ENCODE measurements around the gene KRT17. TPM values are rescaled to one million over a fixed set of nuclear protein-coding genes. Genes with fewer than 3 reads are reported as not detected.
"Not testable (repeated sequence)": the region's sequence is repeated elsewhere in the genome, so short reads cannot be mapped to it uniquely, and the experiment has no call there.

KRT17 gene
- polyA plus RNA-seq, 4 donors, result 1.2 to 4.0 (median 1.9) TPM

DNA sequence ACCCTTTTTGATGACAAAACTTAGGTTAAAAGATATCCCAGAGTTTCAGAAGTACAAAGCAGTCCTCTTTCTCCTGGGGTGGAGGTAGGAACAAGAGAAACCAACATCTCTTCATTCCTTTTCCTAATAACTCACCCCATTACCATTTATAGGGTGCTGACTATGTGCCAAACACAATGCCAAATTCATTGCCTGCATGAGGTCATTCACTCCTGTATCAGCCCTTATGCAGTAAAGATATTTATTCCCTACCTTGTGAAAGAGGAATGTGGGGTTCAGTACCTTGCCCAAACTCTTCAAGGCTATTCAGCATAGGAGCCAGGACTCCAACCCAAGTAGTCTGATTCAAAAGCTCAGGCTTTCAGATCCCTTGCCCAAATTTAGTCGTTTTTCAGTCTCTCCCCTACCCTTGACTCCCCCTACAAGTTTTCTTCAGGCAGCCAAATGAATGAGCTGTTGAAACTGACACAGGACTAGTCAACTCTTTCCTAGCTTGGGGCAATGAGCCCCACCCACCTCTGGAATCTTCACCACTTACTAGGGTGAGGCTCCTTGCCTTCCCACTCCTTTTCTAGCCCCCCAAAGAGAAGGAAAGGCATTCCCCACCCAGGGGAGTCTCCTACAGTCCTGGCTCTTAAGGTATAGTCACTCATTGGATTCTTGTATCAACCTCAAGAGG is 43.5 kb downstream of the KRT17 start:
- DNase-seq (ENCODE audit: low read depth in 4 of 4, low spot score in 3 of 4), result no peak

DNA sequence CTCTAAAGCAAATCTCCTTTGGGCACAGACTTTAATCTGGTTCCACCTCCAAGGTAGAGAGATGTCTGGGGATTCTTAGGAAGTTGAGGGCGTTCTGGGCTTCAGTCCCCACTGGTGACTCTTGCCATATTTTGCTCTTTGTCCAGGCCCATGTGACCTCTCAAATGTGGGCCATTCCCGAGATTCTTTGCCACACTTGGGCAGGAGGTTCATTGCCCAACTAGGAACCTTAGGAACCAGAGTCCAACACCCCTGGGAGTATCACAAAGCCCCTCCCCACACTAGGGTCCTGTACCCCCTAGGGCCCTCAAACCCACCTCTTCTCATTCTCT is 44.2 kb downstream of the KRT17 start:
- DNase-seq (ENCODE audit: low read depth in 4 of 4, low spot score in 3 of 4), result no peak

DNA sequence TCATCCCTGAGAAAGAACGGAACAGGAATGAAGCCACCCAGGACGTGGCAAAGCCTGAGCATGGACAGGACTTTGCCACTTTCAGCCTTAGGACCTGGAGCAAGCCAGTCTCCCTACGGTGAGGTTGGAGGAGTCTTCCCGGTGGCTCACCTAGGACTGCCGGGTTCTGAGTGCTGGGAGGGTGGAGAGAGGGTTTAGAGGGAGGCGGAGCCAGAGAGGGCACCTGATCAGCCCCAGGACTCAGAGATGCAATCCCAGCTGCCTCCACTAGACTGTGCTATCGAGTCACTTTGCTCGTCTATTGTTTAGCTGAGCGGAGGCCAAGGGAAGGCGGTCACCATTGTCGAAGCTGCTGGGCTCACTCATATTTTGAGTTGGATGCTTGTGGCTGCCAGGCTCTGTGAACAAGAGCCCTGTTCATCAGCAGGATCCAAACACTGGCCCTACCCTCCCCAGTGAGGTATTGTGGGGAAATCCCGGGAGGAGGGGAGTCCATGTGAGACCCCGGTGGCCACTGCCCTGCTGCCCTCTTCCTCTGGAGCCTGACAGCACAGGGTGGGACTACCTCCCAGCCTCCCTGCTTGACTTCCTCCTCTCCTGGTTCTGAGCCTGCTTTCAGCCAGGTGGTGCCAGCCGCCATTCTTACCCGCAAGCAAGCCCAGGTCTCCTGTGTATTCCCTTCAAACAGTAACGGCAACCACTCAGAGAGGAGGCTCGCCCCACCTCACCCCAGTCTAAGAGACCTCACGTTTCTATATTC is 44.7 kb downstream of the KRT17 start:
- DNase-seq (ENCODE audit: low read depth in 4 of 4, low spot score in 3 of 4), result peak; percentile 77 to 84 (median 78)

DNA sequence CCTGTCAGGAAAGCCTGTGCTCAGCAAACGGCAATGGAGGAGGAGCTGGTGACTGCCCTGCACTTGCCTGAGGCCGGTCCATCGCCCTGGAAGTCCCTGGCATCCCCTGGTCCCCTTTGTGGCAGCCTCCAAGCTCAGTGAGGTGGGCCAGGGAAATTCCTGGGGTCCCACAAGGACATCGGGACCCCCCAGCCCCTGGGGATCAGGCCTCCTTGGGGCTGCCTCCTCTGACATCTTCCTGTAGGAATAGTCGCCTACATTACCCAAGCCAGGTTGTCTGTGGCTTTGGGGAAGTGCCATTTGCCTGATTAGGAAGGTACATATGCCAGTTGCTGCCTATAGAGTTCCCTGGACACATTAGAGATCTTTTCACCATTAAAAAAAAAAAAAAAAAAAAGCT is 45.4 kb downstream of the KRT17 start:
- DNase-seq (ENCODE audit: low read depth in 4 of 4, low spot score in 3 of 4), result no peak

DNA sequence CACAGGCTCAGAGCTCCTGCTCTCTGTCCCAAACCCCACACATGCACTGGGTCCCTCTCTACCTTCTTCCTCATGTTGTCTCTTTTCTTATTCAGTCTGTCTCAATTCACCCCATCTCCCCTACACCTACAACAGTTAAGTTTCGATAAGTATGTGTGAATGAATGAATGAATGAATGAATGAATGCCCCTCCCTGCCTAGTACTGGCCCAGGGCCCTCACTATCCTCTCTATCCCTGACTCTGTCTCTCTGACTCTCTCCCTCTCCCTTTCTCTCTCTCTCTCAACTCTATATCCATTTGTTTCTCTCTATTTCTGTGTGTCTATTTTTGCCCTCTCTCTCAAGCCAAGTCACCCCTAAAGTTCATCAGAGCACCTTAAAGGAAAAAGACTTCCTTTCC is 45.8 kb downstream of the KRT17 start:
- no peak for DNase-seq (ENCODE audit: low read depth in 4 of 4, low spot score in 3 of 4)

DNA sequence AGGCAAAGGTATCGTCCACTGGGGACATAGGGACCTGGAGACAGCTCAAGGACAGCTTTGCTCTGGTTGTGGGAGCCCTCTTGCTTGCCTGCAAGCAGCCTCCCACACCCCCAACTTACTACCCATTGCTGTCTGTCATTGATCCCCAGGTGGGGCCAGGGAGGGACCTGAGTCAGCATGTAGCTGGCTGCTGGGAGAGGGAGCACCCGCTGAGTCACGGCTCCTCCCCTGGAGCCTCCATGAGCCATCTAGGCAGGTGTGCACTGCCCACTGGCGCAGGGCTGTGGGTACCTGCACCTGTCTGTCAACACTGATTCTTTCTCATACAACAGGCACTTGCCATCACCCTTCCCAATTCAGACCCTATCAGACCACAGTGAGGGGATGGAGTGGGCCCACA is 47.6 kb downstream of the KRT17 start:
- DNase-seq (ENCODE audit: low read depth in 4 of 4, low spot score in 3 of 4), result not testable (repeated sequence)

DNA sequence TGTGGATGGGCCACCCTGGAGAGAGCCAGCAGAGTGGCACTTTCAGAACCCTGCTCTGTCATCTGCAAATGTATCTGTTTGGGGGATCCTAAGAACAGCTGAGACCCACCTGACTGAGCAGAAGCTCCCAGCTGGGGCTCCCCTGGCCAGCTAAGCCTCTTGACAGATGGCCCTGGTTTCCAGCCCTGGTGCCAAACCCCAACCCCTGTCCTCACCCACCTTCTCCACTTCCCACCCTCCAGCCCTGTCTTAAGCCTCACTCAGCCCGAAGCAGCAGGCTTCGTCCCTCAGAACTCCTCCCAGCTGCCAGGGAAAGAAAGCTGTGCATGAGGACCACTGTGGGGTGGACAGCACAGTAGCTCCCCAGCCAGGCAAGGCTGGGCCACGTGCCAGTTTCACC is 49.0 kb downstream of the KRT17 start:
- no peak for DNase-seq (ENCODE audit: low read depth in 4 of 4, low spot score in 3 of 4)

DNA sequence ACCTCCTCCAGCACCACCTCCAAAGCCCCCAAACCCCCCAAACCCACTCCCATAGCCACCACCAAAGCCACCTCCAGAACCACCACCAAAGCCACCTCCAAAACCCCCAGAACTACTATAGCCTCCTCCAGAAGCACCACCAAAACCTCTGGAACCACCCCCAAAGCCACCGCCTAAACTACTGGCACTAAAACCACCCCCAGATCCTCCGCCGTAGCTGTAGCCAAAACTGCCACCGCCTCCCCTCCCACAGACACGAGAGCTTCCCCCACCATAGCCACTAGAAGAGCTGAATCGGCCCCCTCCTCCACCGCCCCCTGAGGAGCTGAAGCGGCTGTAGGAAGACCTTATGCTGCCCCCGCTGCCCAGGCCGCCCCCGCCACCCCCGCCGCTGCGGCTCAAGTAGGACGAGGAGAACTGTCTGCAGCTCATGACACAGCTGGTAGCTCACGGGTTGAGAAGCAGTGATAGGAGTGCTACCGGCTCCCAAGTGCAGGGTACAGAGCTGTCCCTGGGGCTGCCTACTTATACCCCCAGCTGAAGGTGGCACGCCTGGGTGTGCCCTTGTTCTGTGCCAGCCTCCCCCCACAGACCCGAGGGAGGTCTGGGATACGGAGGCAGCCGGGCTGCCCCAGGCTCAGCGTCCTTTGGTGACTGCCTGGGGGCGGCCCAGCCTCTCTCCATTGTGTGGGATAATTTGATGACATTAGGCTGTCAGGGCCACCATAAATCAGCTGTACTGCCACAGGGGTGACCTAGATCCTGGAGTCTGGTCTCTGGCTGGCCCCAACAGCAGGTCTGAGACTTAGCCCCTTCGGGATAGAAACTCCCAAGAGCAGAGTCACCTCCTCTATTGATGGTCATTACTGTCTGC is 52.6 kb downstream of the KRT17 start, which contains the start of gene KRT9:
Gene KRT9 (minus strand): TSS at position 499 of the 874 bp plus-strand sequence. CDS start 67 bp downstream, at position 432.
- no peak for DNase-seq (ENCODE audit: low read depth in 4 of 4, low spot score in 3 of 4)

Other genes with a start within 250 kb of the KRT17 start
- not detected for gene KRT34, start 242.3 kb downstream of the KRT17 start, polyA plus RNA-seq (ENCODE audit: insufficient read length in 4 of 4)
- not detected for gene KRT31, start 227.0 kb downstream of the KRT17 start, polyA plus RNA-seq (ENCODE audit: insufficient read length in 4 of 4)
- gene KRT37, start 200.0 kb downstream of the KRT17 start, polyA plus RNA-seq (ENCODE audit: insufficient read length in 4 of 4), result not detected
- gene KRT38, start 183.6 kb downstream of the KRT17 start, polyA plus RNA-seq (ENCODE audit: insufficient read length in 4 of 4), result not detected
- not detected for gene KRT32, start 157.2 kb downstream of the KRT17 start, polyA plus RNA-seq (ENCODE audit: insufficient read length in 4 of 4)
- gene KRT35, start 143.4 kb downstream of the KRT17 start, polyA plus RNA-seq (ENCODE audit: insufficient read length in 4 of 4), result under 1 TPM in 1 of 4 donors, not detected in 3; 0.06 TPM
- not detected for gene KRT36, start 134.7 kb downstream of the KRT17 start, polyA plus RNA-seq (ENCODE audit: insufficient read length in 4 of 4)
- gene KRT13, start 119.0 kb downstream of the KRT17 start, polyA plus RNA-seq (ENCODE audit: insufficient read length in 4 of 4), result 1 to 10 TPM in 2 of 4 donors, under 1 TPM in 2; 0.21 to 6.2 (median 1.2) TPM
- 1 to 10 TPM in 2 of 4 donors, under 1 TPM in 2; 0.68 to 2.9 (median 1.2) TPM for gene KRT15, start 105.7 kb downstream of the KRT17 start, polyA plus RNA-seq (ENCODE audit: insufficient read length in 4 of 4)
- gene KRT19, start 96.3 kb downstream of the KRT17 start, polyA plus RNA-seq (ENCODE audit: insufficient read length in 4 of 4), result 100 to 1,000 TPM; 143 to 231 (median 189) TPM
- not detected for gene KRT9, start 52.5 kb downstream of the KRT17 start, polyA plus RNA-seq (ENCODE audit: insufficient read length in 4 of 4)
- gene KRT14, start 37.7 kb downstream of the KRT17 start, polyA plus RNA-seq (ENCODE audit: insufficient read length in 4 of 4), result under 1 TPM; 0.14 to 0.44 (median 0.26) TPM
- gene KRT16, start 11.8 kb downstream of the KRT17 start, polyA plus RNA-seq (ENCODE audit: insufficient read length in 4 of 4), result under 1 TPM in 1 of 4 donors, not detected in 3; 0.09 TPM
- gene EIF1, start 64.3 kb upstream of the KRT17 start, polyA plus RNA-seq (ENCODE audit: insufficient read length in 4 of 4), result 100 to 1,000 TPM; 762 to 798 (median 768) TPM
- not detected for gene GAST, start 87.8 kb upstream of the KRT17 start, polyA plus RNA-seq (ENCODE audit: insufficient read length in 4 of 4)
- gene HAP1, start 110.1 kb upstream of the KRT17 start, polyA plus RNA-seq (ENCODE audit: insufficient read length in 4 of 4), result 1 to 10 TPM in 1 of 4 donors, under 1 TPM in 3; 0.86 to 1.1 (median 0.94) TPM
- gene JUP, start 162.1 kb upstream of the KRT17 start, polyA plus RNA-seq (ENCODE audit: insufficient read length in 4 of 4), result 100 to 1,000 TPM; 200 to 246 (median 211) TPM
- gene P3H4, start 187.4 kb upstream of the KRT17 start, polyA plus RNA-seq (ENCODE audit: insufficient read length in 4 of 4), result 10 to 100 TPM; 35.0 to 47.0 (median 41.4) TPM
- 100 to 1,000 TPM; 142 to 160 (median 146) TPM for gene FKBP10, start 188.4 kb upstream of the KRT17 start, polyA plus RNA-seq (ENCODE audit: insufficient read length in 4 of 4)
- 100 to 1,000 TPM in 2 of 4 donors, 10 to 100 TPM in 2; 93.4 to 124 (median 102) TPM for gene NT5C3B, start 211.7 kb upstream of the KRT17 start, polyA plus RNA-seq (ENCODE audit: insufficient read length in 4 of 4)
- under 1 TPM; 0.18 to 0.34 (median 0.29) TPM for gene KLHL10, start 213.2 kb upstream of the KRT17 start, polyA plus RNA-seq (ENCODE audit: insufficient read length in 4 of 4)
- 1 to 10 TPM; 7.2 to 9.5 (median 8.7) TPM for gene KLHL11, start 240.8 kb upstream of the KRT17 start, polyA plus RNA-seq (ENCODE audit: insufficient read length in 4 of 4)